GM12872 (cell line): ENCODE results near the gene SSBP3.

Experiments
- TF ChIP-seq, protein P1 (sequence below): IDR thresholded peaks from 3 replicates; pipeline ENCODE4 v1.5.1; 2011; ENCODE audit warnings: low read depth, mild to moderate bottlenecking, low read length, moderate library complexity; ENCODE audit not compliant: insufficient read depth

SSBP3 gene

DNA sequence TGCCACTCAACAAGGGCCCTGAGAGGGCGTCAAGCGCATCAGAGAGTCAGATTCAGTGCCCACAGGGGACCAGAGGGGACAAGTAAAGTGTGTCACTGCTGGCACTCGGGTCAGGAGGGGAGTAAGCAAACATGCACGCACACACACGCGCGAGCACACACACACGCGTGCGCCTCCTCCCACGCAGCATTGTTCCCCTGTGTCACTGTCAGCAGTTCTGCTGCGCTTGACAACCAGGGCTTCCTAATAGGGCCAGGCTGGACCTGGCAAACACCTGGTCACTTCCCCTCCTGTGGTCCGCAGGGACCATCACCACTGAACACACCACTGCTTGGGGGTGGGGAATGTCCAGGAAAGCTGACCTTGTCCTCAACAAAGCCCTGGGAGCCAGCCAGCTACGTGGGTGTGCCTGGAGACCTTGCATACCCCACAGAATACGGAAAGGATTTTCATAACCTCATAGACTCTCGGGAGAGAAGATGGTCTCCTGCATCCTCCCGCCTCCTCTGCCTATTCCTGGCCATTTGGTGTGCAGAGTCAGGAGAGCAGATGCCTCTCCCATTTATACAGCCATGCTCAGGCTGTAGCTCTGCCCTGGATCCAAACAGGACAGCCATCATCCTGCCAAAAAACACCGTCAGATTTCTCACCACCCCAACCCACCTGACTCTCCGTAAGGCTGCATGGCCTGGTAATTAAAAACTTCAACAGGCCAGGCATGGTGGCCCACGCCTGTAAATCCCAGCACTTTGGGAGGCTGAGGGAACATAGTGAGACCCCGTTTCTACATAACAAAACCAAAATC lies 73.2 kb downstream of the SSBP3 start:
- TF ChIP-seq, protein P1, sequence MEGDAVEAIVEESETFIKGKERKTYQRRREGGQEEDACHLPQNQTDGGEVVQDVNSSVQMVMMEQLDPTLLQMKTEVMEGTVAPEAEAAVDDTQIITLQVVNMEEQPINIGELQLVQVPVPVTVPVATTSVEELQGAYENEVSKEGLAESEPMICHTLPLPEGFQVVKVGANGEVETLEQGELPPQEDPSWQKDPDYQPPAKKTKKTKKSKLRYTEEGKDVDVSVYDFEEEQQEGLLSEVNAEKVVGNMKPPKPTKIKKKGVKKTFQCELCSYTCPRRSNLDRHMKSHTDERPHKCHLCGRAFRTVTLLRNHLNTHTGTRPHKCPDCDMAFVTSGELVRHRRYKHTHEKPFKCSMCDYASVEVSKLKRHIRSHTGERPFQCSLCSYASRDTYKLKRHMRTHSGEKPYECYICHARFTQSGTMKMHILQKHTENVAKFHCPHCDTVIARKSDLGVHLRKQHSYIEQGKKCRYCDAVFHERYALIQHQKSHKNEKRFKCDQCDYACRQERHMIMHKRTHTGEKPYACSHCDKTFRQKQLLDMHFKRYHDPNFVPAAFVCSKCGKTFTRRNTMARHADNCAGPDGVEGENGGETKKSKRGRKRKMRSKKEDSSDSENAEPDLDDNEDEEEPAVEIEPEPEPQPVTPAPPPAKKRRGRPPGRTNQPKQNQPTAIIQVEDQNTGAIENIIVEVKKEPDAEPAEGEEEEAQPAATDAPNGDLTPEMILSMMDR, result no peak

DNA sequence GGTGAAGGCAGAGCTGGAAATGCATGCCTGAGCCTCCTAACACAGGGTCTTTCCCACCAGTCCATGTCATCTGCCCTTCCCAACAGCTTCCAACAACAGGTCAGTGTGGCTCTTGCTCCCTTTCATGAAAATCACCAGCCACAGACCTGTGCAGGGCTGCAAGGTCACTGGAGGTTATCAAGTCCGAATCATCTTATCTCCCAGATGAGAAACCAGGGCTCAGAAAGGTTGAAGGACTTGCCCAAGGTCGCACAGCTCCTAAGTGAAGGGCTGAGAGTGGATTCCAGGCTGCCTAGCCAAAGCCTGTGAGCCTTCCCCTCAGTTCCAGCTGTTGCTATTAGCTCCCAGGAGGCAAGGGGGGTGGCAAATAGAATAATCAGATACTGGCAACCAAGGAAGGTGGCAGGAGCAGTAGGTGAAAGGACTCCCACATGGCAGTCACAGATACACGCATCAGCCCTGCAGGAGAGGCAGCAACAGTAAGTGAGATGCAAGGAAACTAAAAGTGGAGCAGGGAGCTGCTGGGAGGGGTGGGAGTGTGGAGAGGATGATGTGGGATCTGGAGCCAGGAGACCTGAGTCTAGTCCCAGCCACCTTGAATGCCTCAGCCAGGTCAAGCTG lies 74.2 kb downstream of the SSBP3 start:
- TF ChIP-seq, protein P1, result no peak

DNA sequence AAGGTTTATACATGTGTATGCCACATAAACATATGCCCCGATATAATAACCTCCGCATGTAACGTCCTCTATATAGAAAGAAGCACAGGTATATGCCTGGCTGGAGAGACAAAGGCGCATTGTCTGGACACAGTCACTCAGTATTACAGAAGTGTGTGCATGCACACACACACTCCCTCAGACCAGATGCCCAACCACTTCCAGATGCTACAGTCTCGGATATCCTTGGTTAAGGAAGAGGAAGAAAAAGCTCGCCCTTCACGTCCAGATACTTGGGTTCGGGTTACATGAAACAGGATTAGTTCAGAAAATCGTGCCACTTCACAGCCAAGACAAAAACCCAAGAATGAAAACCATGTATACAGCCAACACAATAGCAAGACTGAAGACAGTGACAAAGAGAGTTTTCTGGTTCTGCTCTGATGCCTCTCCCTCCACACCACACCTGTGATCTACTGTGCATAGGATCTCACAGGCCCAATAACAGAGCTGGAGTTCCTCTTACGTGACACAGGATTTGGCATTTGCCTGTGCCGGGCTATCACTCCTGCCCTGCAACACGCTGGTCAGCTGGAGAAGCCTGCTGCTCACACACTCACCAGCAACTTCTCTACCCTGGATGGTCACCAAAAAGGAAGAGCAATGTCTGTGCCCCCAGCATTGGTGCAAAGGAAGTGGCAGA lies 75.0 kb downstream of the SSBP3 start:
- TF ChIP-seq, protein P1, result no peak

DNA sequence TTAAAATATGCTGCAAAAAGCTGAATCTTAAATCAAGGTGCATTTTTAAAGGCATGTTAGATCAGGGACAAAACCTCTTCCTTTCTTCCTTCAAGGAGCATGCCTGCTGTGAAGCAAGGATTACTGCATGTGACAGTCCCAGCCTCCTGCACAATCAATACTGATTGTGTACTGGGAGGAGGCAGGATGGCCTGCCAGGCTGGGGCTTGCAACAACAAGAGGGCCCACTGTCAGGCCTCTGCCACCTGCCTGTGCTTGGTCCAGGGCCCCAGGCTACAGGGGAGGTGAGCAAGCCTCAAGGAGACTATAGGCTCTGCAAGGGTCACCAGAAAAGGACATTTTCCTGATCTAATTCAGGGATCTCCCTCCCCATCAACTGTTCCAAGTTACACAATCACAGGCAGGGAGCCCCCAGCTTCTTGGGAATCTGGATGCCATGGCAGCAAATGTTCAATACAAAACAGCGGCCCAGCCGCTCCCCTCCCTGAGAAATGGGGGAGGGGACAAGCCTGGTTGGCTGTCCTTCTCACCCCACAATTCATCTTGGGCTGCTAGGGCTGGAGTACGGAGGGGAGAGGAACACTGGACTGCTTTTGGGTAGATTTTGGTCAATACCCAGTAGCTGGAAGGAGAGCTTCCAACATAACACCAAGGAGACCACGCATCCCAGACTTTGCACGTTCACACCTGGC lies 76.7 kb downstream of the SSBP3 start:
- TF ChIP-seq, protein P1, result no peak

DNA sequence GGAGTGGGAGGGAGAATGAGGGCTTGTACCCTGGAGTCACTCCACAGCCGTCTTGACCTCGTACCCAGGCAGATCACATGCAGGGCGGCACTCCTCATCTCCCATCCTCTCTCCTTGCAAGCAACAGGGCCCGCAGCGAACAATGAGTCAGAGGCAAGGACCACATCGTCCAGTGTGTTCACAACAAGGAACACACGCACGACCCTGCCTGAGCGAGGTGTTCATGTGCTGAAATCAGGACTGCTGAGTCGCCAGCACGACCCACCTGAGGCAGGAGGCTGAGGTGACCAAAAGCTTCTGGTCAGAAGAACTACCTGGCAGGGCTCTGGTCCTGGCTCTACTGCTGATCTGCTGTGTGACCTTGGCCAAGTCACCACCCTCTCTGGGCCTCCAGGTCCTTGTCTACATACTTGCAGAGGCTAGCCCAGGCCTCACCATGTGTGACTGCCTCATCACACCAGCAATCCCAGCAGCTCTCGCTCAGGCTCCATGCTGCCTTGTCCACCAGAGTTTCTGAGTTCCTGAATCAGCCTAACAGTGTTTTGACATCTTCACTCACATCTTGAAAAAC lies 78.0 kb downstream of the SSBP3 start:
- TF ChIP-seq, protein P1, result no peak

DNA sequence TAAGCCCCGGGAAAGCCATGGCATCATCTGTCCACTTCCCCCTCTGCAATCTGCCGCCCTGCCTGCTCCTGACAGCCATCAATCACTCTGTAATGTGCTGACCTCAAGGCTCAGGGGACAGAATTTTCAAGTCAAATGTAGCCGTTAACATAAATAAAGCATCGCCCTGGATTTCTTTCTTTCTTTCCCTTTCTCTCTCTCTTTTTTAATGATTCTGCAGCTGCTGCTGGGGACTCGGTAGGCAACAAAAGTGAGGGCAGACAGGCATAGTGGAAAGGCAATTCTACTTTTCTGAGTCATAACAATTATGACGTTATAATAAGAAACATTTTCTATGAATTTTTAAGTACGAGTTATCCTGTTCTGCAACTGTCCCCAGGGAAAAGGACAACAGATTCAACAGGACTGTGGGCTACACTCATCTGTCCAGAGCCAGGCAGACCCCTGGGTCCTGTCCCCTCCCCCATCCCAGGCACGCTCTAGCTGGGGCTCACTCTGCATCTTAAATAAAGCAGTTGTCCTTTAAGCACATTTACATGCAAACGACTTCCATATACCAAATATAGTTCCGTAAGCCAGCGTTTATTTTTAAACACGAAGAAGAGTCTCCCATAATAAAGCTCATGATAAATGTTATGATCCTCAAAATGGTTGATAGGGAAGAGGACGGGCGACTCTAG lies 78.7 kb downstream of the SSBP3 start:
- TF ChIP-seq, protein P1, result no peak
